Measurements from ENCODE around the gene COX5B.
"Not testable (repeated sequence)": the region's sequence is repeated elsewhere in the genome, so short reads cannot be mapped to it uniquely, and the experiment has no call there.

Gene COX5B, protein sequence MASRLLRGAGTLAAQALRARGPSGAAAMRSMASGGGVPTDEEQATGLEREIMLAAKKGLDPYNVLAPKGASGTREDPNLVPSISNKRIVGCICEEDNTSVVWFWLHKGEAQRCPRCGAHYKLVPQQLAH

DNA sequence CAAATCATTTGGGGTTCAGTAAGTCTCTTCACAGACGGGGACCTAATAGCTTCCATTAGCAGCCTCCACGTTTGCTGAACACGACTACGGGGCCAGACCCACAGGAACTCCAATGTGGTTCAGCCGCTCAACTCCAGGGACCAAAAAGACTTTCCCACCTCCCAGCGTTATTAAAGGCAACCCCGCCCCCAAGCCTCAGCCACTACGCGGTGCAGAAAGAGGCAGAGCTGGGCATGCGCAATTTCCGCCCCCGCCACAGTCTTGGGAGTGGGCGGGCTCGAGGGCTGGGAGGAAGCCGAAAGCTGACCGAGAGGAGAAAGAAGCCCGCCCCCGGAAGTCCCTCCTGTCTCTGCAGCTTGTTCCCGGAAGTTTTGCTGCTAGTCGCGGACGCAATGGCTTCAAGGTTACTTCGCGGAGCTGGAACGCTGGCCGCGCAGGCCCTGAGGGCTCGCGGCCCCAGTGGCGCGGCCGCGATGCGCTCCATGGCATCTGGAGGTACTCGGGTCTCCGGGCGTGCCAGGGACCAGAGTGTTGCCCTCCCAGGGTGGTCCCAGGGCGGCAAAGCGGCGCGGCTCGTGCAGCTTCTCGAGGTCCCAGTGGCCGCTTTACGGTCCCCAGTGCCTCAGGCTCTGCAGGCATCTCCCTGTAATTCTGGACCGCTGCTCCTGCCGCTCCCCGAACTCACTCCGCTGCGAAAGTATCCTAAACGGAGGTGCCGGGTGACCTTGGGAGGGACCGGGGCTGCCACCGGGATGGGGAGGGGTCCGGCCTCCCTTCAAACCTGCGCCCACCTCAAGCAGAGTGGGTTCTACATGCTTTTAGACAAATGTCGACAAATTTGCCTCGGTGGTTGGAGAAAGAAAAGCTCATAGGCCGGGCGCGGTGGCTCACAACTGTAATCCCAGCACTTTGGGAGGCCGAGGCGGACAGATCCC is at the start of gene COX5B:
Gene COX5B, plus strand, starts transcription at position 368 of the 935 bp plus-strand sequence. Its CDS starts 25 bp downstream, at position 393.
- peak; percentile 98 to 99 for DNase-seq

DNA sequence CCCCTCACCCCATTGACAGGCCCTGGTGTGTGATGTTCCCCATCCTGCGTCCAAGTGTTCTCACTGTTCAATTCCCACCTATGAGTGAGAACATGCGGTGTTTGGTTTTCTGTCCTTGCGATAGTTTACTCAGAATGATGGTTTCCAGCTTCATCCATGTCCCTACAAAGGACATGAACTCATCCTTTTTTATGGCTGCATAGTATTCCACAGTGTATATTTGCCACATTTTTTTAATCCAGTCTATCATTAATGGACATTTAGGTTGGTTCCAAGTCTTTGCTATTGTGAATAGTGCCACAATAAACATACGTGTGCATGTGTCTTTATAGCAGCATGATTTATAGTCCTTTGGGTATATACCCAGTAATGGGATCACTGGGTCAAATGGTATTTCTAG is 49.7 kb upstream of the COX5B start:
- not testable (repeated sequence) for DNase-seq

DNA sequence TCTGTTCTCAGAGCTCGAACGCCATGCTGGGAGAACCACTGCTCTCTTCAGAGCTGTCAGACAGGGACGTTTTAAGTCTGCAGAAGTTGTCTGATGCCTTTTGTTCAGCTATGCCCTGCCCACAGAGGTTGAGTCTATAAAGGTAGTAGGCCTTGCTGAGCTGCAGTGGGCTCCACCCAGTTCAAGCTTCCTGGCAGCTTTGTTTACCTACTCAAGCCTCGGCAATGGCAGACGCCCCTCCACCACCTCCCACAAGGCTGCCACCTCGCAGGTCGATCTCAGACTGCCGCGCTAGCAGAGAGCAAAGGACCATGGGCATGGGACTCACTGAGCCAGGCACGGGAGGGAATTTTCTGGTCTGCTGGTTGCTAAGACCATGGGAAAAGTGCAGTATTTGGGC is 44.3 kb upstream of the COX5B start:
- not testable (repeated sequence) for DNase-seq

DNA sequence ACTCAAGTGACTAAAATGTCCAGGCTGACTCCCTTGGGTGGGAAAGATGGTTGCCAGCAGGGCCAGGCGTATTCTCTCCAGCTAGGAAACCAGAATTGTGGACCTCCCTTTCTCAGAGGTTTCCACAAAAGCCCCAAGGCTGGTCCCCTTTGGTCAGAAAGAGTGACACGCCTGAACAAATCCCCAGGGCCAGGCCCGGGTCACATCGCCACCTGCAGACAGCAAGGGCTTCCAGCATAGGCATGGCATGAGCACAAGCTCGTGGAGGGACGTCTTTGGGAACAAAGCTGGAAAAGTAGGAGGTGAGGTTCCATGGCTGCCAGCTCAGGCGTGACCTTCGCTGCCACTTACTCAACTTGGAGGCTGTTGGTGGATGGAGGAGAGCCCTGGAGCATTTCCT is 40.8 kb upstream of the COX5B start:
- not testable (repeated sequence) for DNase-seq

DNA sequence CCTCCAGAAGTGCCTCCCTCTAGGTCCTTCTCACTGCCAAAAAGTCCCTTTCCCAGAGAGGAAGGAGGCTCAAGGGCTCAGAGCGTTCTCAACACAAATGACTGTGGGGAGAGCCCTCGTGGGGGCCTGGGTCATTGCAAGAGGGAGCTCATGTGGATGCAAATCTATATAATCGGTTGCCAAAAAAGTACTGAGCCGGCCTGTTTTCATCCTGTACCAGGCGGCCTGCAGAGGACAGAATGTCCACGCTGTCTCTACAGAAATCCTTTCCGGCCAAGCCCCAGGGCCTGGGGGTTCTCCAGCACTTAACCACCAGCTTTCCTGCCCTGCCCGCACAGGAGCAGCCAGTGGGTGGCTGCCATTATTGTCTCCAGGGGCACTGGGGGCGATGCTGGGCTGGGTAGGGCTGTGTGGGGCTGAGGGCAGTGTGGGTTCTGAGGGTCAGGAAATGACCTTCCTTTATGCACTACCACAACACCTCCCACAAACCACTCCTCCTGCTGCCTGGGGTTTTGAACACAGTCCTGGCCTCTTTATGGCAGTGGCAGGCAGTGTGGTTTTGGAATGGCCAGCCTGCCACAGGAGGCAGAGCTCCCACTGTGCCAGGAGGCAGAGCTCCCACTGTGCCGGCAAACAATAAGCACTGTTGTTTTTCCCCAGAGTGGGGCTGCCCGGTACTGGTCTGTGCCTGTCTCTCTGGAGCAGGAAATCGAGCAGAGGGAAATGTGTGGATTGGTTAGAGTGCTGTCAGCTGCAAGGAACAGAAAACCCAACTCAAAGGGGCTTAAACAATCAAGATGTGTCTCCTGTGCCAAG is 40.1 kb upstream of the COX5B start:
- not testable (repeated sequence) for DNase-seq

DNA sequence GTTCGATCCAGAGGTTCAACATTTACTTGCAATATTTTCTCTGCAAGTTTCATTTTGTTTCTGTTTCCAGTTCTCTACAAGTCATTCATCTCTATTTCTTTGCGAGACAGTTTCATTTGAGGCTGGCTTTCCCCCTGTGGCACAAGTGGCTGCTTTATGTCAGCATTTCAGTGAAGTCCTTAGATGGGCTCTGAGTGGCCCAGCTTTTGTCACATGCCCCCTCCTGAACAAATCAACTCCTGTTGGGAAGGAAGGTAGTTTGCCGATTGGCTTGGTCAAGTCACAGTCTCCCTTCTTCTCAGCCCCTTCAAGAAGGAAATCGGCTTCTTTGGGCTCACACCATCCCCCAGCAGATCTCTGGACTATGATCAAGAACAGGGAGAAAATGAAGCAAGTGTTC is 37.1 kb upstream of the COX5B start:
- not testable (repeated sequence) for DNase-seq

DNA sequence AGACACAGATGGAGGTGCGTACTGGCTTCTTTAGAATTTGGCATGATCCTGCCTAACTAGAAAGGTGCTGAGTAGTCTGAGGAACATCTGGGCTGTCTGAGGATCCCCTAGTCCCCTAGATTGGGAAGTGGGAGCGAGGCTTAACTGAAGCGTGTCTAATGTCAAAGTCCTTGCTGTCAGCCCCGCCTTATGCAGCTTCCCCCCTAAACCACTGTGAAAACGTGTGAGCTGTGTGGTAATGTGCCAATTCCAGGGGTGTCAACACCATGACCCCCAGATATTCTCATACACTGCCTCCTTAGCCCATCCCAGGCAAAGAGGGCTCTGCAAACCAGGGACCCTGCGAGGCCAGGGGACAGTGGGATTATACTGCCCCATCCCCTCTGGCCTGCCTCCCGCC is 34.0 kb upstream of the COX5B start:
- not testable (repeated sequence) for DNase-seq

DNA sequence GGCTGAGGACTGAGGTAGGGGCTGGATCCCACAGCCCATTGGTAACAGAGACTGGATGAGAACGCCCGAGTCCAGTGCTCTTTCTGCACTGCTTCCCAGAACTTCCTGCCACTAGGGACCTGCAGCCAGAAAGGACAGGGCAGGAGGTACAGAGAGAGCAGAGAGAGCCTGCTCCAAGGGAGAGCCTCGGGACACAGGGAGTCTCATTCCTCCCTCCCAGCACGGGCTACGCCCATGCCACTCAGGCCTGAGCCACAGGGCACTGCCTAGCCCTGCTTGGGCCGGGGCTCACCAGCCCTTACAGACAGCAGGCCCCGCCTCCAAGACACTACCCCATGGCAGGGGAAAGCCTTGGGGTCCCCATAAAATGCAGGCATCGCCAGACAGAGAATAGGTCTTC is 30.1 kb upstream of the COX5B start:
- not testable (repeated sequence) for DNase-seq

DNA sequence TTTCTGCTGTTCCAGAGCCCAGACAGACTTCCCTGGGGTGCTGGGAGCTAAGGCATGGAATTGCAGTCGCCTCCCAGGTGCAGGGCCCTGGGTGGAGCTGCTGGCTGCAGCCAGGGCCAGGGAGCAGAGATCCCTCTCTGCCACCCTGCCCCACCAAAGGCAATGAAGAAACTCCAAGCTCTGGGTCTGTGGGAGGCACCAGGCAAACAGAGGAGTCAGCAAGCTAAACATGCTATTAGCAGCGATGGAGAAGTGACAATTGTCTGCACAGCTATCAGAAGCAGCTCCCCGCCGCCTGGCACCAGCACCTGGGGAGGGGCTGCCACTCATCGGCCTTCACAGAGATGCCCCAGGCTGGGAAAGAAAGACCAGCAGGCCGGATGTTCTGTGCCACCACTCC is 28.0 kb upstream of the COX5B start:
- DNase-seq = no peak

DNA sequence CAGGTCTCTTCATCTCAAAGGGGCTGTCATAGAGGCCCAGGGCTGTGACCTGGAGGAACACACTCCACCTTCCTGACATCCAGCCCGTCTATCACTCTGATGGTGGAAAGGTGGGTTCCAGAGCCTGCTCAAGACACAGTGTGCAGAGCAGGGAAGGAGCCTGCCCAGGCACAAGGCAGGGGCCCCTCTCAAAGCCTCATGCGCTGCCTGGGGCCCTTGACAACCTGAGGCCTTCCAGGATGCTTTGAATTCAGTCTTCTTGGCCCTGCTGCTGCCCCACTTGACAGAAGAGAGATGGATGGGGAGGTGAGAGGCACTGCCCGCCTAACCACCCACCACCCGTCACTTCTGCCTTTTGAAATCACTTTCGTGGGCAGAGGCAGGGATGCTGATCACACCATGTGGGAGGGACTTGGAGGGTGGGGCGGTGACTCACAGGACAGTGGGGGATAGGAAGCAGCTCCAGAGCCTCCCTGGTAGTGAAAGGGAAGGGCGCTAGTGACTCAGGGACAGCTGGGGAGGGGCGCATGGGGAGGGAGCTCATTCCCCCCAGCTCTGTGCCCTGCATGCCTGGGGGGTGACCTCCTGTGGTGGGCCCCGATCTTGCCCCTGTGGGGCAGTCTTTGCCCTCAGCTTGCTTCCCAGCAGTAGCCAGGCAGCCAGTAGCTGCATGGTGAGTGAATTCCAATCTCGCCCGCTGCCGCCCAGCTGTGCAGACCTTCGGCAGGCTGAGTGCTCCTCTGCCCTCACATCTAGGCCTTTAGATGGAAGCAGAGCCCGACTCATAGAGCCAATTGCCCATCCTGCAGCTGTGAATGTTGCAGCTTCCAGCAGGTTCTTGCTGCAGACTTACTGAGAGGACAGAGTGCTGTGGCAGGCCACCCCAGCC is 26.7 kb upstream of the COX5B start:
- DNase-seq = not testable (repeated sequence)

DNA sequence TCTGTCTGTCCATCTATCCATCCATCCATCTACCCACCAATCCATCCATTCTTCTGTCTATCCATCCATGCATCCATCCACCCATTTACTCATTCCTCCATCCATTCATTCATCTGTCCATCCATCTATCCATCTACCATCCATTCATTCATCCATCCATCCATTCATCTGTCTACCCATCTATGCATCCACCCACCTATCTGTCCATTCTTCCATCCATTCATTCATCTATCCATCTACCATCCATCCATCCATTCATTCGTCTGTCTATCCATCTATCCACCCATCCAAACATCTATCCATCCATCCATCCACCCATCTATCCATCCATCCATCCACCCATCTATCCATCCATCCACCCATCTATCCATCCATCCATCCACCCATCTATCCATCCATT is 25.4 kb upstream of the COX5B start:
- not testable (repeated sequence) for DNase-seq

DNA sequence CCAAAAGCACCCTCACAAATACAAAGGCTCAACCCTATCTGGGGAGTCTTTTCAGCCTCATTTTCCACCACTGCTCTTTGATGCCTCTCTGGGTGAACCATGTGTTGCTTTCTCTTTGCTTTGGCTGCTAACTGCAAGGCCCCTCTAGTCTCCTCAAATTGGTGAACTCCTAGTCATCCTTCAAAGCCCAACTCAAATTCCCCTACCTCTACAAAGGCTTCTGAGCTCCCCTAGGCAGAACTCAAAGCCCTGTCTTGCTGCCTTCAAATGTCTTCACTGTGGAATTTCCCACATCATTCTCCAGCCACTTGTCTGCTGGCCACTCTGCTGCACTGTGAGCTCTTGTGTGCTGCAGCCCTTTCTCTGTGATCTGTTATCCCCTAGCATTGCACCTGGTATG is 22.9 kb upstream of the COX5B start:
- not testable (repeated sequence) for DNase-seq

DNA sequence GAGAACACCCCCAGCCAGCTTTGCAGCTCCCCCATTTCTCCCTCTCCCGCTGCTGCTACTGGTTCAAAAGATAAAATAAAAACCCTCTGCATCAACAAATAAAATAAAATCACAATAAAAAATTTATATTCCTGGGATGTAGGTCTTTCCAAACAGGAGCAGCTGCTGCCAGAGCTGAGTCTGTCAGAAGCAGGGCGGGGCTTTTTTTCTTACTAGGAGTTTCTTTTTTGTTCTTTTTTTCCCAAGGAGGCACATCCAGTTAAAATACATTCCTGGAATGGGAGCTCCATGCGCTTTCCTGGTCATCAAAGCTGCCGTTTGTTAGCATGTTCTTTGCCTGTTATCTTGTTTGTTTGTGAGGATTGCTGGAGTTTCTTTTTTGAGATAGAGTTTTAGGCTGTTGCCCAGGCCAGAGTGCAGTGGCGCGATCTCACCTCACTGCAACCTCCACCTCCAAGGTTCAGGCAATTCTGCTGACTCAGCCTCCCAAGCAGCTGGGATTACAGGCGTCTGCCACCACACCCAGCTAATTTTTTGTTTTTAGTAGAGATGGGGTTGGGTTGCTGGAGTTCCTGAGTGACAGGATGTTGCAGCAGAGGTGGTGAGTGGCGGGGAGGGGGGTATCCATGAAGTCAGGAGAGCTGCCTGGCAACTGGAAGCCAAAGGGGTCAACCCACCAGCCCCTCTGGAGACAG is 20.4 kb upstream of the COX5B start:
- DNase-seq = not testable (repeated sequence)

DNA sequence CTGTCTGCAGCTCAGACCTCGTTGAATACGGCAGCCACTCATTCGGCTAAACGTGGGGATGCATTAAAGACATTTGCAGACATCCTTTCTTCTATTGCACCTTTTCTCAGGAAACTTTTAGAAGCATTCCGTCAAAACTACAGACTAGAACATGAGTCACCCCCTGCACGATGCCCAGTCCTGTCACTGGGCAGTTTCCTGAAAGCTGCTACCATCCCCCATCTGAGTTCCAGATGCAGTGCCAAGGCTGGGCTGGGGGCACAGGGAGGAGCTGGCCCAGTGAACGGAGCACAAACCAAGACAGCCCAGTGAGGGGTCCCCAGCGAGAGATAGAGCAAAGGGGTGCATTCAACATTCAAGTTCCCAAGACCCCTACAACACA is 19.8 kb upstream of the COX5B start:
- DNase-seq = not testable (repeated sequence)

DNA sequence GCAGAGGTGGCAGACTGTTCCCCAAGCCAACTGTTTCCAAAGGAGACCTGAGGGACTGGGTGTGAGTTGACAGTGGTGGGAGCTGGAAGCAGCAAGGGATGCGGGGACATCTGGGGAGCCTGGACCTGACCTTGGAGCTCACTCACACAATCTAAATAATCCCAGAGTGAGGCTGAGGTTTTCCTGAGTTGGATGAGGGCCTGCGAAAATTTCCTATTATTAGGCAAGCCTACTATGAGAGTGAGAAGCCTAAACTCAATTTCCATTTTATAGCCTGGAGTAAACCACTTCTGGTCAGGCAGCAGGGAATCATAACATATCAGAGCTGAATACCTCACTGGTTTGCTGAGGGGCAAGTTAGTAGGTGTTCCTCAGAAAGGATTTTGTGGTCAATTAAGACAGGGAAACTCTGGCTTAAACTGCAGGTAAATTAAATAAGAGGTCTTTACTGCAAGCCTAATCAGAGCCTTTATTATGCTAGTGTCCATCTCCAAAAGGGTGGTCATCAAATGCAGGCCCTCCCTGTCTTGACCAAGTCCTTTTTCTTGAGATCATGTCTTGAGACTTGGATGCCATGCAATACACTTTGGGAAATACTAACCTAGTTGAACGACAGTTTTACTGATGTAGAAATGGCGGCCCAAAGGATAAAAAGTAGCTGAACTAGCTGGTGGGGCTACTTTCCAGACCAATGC is 1.7 kb upstream of the COX5B start:
- no peak for DNase-seq

DNA sequence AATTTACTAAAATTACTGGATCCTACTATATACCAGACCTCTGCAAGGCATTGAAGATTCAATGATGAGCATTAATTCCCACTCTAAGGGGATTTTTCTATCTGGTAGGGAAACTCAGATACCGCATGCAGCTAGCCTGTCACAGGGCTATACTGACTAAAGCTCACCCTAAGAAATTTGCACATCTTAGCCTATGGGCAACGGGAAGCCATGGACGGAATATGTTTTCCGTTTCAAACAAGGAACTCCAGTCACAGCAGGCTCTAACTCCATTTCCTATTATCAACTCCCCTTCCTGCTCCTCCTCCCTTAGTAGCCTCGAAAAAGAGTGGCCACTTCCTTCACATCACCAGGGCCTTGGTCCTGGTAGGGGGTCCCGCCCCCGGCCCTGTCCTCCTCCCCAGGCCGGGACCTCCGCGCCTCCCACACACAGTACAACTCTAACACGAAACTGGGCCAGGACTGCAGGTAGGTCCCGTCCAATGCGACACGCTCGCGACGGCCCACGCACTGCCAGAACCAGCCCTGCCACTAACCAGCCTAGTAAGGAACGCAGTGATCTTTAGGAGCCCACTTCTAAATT is 659 bp upstream of the COX5B start:
- DNase-seq = peak; percentile 66 to 70

DNA sequence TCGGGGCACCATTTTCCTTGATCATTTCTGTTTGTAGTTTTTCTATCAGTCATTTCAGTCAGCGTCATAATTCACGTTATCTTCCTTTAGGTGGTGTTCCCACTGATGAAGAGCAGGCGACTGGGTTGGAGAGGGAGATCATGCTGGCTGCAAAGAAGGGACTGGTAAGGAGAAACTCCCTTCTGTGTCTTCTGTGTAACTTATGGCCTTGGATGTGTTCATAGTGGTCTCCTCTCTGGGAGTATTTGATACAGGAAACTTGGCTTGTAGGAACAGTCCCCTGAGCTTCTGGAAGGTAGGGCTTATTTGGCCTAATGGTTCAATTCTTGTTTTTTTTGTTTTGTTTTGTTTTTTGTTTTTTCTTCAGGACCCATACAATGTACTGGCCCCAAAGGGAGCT is 1.1 kb downstream of the COX5B start:
- no peak for DNase-seq

DNA sequence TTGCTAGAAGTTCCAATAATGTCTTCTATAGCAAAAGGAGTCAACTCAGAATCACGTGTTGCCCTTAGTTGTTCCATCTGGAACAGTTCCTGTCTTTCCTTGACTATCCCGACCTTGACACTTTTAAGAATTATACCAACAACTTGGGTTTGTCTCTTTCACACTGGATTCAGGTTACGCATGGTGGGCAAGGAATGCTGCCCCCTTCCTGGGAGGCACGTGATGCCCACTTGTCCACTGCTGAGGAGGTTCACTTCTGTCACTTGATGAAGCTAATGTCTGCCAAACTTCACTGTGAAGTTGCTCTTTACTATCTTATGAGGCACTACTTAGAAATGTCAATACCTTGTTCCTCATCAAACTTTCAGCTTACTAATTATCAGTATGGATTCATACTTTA is 5.3 kb downstream of the COX5B start:
- DNase-seq = no peak

DNA sequence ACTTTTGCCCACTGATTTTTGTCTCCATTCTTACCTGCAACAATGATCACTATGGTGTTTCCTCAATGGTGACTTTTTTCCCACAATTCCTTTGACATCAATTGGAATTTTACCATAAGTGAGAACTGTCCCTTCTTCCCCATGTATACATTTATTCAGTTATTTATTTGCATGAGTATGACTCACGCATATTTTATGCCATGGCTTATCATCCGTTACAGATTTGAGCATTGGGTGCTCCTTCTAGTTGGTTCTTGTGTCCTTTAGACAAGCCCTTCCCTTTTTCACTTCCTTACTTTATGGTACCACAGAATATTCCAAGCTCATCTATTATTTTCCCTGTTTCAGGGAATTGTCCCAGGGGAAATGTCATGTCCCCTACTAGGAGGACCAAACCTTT is 7.6 kb downstream of the COX5B start:
- no peak for DNase-seq

DNA sequence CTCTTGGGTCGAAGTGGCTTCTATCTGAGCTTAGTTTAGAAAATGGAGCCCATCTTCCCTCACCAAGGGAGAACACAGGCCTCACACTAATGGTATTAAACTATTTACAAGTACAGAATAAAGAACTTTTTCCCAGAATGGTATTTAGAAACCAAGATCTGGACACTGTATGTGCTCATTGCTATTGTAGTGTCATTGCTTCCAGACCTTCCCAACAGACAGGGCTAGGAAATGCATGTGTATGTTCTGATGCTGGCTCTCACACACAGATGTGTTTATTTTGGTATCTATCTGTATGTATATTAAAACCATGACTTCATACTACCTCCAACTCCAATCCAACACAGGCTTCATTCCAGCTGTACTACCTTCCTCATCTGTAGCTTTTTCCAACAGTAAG is 8.0 kb downstream of the COX5B start:
- DNase-seq = no peak

DNA sequence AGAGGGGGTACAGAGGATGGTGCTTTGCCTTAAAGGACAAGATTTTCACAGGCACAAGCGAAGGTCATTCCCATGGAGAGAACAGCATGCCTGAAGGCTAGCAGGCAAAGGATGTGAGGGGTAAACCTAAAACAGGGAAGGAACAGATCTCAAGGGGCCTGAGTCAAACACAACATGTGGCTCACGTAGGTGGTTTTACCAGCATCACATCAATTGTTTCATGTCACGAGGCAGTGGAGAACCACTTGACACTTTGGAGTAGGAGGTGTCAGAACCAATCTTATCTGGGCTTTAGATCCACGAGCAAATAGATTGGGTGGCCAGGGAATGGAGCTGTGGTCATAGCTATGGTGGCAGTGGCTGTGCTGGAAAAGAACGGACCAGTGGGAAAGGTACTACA is 8.4 kb downstream of the COX5B start:
- DNase-seq = no peak

Data from Kasumi-1 (cell line).